GM23338 (cell line): ENCODE results near the gene C1QTNF7.

Source experiments
- CREB1 ChIP-seq: fragments of 250-450 bp; sonication (Bioruptor Pico); IDR thresholded peaks from 2 replicates; pipeline ENCODE4 v1.5.0; 2020; ENCODE audit warnings: low read depth, mild to moderate bottlenecking, moderate library complexity
- EZH2 ChIP-seq: fragments of 200-600 bp; sonication (generic); IDR thresholded peaks from one replicate; pipeline ENCODE4 v1.8.0; 2017; ENCODE audit warnings: antibody characterized with exemption, mild to moderate bottlenecking, low read depth; ENCODE audit not compliant: unreplicated experiment
- EZH2phosphoT487 ChIP-seq: fragments of 200-600 bp; sonication (generic); IDR thresholded peaks from one replicate; pipeline ENCODE4 v1.8.1; 2018; ENCODE audit warnings: antibody characterized with exemption; ENCODE audit not compliant: unreplicated experiment
- JUNB ChIP-seq: IDR thresholded peaks from one replicate; pipeline ENCODE4 v1.6.1; 2016; ENCODE audit warnings: antibody characterized with exemption; ENCODE audit not compliant: unreplicated experiment
- NANOG ChIP-seq: IDR thresholded peaks from 2 replicates; pipeline ENCODE4 v1.6.1; 2016; ENCODE audit warnings: antibody characterized with exemption, borderline replicate concordance
- POLR2AphosphoS5 ChIP-seq: IDR thresholded peaks from 2 replicates; pipeline ENCODE4 v1.6.1; 2016; ENCODE audit warnings: antibody characterized with exemption, low read depth
- ZNF114 ChIP-seq: fragments of 250-450 bp; sonication (Bioruptor Pico); IDR thresholded peaks from 2 replicates; pipeline ENCODE4 v1.5.0; 2020; ENCODE audit warnings: mild to moderate bottlenecking, moderate library complexity
- TF ChIP-seq, protein P1 (sequence below), 2 experiments: fragments of 200-600 bp in 1 of 2; sonication (generic) in 1 of 2; conservative IDR thresholded peaks; 2 replicates each; pipeline versions ENCODE4 v1.5.1 to v1.6.1; 2016 to 2017; ENCODE audit warnings: antibody characterized with exemption in 2 of 2, low read depth in 2 of 2, mild to moderate bottlenecking in 2 of 2, moderate library complexity in 1 of 2
- TF ChIP-seq, protein P2 (sequence below): fragments of 250-450 bp; sonication (Bioruptor Pico); IDR thresholded peaks from 2 replicates; pipeline ENCODE4 v1.5.0; 2020; ENCODE audit warnings: mild to moderate bottlenecking, moderate library complexity
- TF ChIP-seq, protein P3 (sequence below): IDR thresholded peaks from one replicate; pipeline ENCODE4 v1.6.1; 2018; ENCODE audit warnings: antibody characterized with exemption; ENCODE audit not compliant: unreplicated experiment
- TF ChIP-seq, protein P4 (sequence below): IDR thresholded peaks from 2 replicates; pipeline ENCODE4 v1.6.1; 2016; ENCODE audit warnings: antibody characterized with exemption

DNA sequence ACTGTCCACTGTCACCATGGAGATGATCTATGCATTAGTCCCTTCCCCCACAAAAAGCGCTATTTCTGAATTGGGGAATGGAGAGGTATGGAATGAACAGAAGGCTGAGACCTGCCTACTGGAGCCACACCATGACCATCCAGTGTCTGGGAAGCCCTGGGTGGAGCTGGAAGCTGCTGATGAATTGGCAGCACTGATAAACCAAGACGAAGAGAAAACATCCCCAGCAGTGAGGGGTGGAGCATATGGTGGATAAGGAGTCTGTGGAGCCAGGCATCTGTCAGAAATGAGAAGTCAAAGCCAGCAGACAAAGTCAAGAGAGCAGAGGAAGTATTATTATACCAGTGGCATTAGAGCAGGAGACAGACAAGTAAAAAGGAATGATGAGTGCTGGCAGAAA is 55.0 kb downstream of the C1QTNF7 start:
- TF ChIP-seq, protein P1, sequence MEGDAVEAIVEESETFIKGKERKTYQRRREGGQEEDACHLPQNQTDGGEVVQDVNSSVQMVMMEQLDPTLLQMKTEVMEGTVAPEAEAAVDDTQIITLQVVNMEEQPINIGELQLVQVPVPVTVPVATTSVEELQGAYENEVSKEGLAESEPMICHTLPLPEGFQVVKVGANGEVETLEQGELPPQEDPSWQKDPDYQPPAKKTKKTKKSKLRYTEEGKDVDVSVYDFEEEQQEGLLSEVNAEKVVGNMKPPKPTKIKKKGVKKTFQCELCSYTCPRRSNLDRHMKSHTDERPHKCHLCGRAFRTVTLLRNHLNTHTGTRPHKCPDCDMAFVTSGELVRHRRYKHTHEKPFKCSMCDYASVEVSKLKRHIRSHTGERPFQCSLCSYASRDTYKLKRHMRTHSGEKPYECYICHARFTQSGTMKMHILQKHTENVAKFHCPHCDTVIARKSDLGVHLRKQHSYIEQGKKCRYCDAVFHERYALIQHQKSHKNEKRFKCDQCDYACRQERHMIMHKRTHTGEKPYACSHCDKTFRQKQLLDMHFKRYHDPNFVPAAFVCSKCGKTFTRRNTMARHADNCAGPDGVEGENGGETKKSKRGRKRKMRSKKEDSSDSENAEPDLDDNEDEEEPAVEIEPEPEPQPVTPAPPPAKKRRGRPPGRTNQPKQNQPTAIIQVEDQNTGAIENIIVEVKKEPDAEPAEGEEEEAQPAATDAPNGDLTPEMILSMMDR (conservative IDR thresholded peaks at IDR 0.05; ENCODE audit: low read depth in 2 of 2) = no peak
- TF ChIP-seq CREB1 (CRISPR knock-in tag) = no peak
- TF ChIP-seq EZH2phosphoT487 = no peak
- TF ChIP-seq POLR2AphosphoS5 = no peak
- TF ChIP-seq, protein P2, sequence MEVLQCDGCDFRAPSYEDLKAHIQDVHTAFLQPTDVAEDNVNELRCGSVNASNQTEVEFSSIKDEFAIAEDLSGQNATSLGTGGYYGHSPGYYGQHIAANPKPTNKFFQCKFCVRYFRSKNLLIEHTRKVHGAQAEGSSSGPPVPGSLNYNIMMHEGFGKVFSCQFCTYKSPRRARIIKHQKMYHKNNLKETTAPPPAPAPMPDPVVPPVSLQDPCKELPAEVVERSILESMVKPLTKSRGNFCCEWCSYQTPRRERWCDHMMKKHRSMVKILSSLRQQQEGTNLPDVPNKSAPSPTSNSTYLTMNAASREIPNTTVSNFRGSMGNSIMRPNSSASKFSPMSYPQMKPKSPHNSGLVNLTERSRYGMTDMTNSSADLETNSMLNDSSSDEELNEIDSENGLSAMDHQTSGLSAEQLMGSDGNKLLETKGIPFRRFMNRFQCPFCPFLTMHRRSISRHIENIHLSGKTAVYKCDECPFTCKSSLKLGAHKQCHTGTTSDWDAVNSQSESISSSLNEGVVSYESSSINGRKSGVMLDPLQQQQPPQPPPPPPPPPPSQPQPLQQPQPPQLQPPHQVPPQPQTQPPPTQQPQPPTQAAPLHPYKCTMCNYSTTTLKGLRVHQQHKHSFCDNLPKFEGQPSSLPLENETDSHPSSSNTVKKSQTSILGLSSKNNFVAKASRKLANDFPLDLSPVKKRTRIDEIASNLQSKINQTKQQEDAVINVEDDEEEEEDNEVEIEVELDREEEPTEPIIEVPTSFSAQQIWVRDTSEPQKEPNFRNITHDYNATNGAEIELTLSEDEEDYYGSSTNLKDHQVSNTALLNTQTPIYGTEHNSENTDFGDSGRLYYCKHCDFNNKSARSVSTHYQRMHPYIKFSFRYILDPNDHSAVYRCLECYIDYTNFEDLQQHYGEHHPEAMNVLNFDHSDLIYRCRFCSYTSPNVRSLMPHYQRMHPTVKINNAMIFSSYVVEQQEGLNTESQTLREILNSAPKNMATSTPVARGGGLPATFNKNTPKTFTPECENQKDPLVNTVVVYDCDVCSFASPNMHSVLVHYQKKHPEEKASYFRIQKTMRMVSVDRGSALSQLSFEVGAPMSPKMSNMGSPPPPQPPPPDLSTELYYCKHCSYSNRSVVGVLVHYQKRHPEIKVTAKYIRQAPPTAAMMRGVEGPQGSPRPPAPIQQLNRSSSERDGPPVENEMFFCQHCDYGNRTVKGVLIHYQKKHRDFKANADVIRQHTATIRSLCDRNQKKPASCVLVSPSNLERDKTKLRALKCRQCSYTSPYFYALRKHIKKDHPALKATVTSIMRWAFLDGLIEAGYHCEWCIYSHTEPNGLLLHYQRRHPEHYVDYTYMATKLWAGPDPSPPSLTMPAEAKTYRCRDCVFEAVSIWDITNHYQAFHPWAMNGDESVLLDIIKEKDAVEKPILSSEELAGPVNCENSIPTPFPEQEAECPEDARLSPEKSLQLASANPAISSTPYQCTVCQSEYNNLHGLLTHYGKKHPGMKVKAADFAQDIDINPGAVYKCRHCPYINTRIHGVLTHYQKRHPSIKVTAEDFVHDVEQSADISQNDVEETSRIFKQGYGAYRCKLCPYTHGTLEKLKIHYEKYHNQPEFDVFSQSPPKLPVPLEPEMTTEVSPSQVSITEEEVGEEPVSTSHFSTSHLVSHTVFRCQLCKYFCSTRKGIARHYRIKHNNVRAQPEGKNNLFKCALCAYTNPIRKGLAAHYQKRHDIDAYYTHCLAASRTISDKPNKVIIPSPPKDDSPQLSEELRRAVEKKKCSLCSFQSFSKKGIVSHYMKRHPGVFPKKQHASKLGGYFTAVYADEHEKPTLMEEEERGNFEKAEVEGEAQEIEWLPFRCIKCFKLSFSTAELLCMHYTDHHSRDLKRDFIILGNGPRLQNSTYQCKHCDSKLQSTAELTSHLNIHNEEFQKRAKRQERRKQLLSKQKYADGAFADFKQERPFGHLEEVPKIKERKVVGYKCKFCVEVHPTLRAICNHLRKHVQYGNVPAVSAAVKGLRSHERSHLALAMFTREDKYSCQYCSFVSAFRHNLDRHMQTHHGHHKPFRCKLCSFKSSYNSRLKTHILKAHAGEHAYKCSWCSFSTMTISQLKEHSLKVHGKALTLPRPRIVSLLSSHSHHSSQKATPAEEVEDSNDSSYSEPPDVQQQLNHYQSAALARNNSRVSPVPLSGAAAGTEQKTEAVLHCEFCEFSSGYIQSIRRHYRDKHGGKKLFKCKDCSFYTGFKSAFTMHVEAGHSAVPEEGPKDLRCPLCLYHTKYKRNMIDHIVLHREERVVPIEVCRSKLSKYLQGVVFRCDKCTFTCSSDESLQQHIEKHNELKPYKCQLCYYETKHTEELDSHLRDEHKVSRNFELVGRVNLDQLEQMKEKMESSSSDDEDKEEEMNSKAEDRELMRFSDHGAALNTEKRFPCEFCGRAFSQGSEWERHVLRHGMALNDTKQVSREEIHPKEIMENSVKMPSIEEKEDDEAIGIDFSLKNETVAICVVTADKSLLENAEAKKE (CRISPR knock-in tag) = no peak
- TF ChIP-seq EZH2 = no peak
- TF ChIP-seq, protein P3, sequence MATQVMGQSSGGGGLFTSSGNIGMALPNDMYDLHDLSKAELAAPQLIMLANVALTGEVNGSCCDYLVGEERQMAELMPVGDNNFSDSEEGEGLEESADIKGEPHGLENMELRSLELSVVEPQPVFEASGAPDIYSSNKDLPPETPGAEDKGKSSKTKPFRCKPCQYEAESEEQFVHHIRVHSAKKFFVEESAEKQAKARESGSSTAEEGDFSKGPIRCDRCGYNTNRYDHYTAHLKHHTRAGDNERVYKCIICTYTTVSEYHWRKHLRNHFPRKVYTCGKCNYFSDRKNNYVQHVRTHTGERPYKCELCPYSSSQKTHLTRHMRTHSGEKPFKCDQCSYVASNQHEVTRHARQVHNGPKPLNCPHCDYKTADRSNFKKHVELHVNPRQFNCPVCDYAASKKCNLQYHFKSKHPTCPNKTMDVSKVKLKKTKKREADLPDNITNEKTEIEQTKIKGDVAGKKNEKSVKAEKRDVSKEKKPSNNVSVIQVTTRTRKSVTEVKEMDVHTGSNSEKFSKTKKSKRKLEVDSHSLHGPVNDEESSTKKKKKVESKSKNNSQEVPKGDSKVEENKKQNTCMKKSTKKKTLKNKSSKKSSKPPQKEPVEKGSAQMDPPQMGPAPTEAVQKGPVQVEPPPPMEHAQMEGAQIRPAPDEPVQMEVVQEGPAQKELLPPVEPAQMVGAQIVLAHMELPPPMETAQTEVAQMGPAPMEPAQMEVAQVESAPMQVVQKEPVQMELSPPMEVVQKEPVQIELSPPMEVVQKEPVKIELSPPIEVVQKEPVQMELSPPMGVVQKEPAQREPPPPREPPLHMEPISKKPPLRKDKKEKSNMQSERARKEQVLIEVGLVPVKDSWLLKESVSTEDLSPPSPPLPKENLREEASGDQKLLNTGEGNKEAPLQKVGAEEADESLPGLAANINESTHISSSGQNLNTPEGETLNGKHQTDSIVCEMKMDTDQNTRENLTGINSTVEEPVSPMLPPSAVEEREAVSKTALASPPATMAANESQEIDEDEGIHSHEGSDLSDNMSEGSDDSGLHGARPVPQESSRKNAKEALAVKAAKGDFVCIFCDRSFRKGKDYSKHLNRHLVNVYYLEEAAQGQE = no peak
- TF ChIP-seq NANOG = no peak
- TF ChIP-seq, protein P4, sequence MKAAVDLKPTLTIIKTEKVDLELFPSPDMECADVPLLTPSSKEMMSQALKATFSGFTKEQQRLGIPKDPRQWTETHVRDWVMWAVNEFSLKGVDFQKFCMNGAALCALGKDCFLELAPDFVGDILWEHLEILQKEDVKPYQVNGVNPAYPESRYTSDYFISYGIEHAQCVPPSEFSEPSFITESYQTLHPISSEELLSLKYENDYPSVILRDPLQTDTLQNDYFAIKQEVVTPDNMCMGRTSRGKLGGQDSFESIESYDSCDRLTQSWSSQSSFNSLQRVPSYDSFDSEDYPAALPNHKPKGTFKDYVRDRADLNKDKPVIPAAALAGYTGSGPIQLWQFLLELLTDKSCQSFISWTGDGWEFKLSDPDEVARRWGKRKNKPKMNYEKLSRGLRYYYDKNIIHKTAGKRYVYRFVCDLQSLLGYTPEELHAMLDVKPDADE = no peak
- TF ChIP-seq JUNB = no peak
- TF ChIP-seq ZNF114 = no peak
